GM06990 (cell line): ENCODE results near the gene ZNF407.

ENCODE experiments used
- DNase-seq: peaks from one replicate; pipeline ENCODE4 v3.0.0-alpha.2; 2011; ENCODE audit not compliant: insufficient read length; ENCODE audit errors: extremely low read depth
- H3K27me3 ChIP-seq: replicated peaks from 2 replicates; pipeline ENCODE4 v1.6.0; 2011; ENCODE audit warnings: low read length; ENCODE audit not compliant: control insufficient read depth, insufficient read depth
- H3K36me3 ChIP-seq: 2 replicates; pipeline ENCODE4 v1.5.1; 2011; ENCODE audit warnings: low read length; ENCODE audit not compliant: control insufficient read depth, insufficient read depth
- H3K4me3 ChIP-seq: replicated peaks from 2 replicates; pipeline ENCODE4 v1.5.1; 2011; ENCODE audit warnings: low read depth, mild to moderate bottlenecking, control low read depth, low read length
- CTCF ChIP-seq: IDR thresholded peaks from 2 replicates; pipeline ENCODE4 v1.5.1; 2011; ENCODE audit warnings: low read length, control low read depth, mild to moderate bottlenecking, inconsistent platforms; ENCODE audit not compliant: insufficient read depth, poor library complexity, severe bottlenecking

The ZNF407 gene

GRCh38 chr18:74796211-74796610 lies 198.5 kb downstream of the ZNF407 start:
- Histone ChIP-seq H3K4me3 (no peak overlapping the region), H3K36me3 (no peaks in the 10 kb centered on the region), H3K27me3 (no peaks in the 10 kb centered on the region)
- no peak for TF ChIP-seq CTCF
- no peak for DNase-seq

- Histone ChIP-seq H3K27me3 (no peaks in the 10 kb centered on the region), H3K4me3 (no peak overlapping the region; the same call in 1 of the 2 replicates), H3K36me3 (no peaks in the 10 kb centered on the region)
- DNase-seq = no peak
- no peak for TF ChIP-seq CTCF
Measured at GRCh38 chr18:74796841-74797576, 199.3 kb downstream of the ZNF407 start.

GRCh38 chr18:74797577-74798151 lies 200.0 kb downstream of the ZNF407 start:
- H3K27me3 ChIP-seq = no peaks in the 10 kb centered on the region
- no peaks in the 10 kb centered on the region for H3K36me3 ChIP-seq
- DNase-seq = no peak
- H3K4me3 ChIP-seq = no peak overlapping the region; the same call in 1 of the 2 replicates
- no peak for TF ChIP-seq CTCF

DNA sequence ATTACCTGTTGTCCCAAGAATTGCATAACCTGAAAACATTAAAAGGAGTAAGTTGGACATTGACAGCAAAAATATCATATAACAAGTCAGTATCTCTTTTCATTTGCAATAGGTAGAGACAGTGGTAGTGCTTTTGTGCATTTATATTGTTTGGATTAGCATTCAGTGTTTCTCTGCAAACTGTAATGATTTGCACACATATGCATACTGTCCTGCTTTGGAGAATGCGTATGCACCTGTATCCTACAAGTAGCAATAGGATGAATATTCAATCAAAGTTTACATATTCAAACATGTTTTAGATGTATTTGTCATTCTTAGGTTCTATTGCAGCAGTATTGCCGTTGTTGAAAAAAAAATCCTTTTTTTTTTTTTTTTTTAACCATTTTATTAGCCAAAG lies 201.9 kb downstream of the ZNF407 start:
- H3K27me3 ChIP-seq = no peaks in the 10 kb centered on the region
- H3K36me3 ChIP-seq = no peaks in the 10 kb centered on the region
- TF ChIP-seq CTCF = no peak
- DNase-seq = no peak
- H3K4me3 ChIP-seq = no peak overlapping the region

GRCh38 chr18:74800098-74800497 lies 202.4 kb downstream of the ZNF407 start:
- DNase-seq = no peak
- no peak for TF ChIP-seq CTCF
- no peaks in the 10 kb centered on the region for H3K27me3 ChIP-seq
- H3K36me3 ChIP-seq = no peaks in the 10 kb centered on the region
- H3K4me3 ChIP-seq = no peak overlapping the region
